Iris pigment epithelial cell (primary cell): Measurements from ENCODE around the gene PIGQ.

ENCODE experiments used
- DNase-seq: peaks from one replicate; pipeline ENCODE4 v3.0.0-alpha.2; 2011; ENCODE audit warnings: low read depth

Gene PIGQ

GRCh38 chr16:606656-607307, 37.0 kb downstream of the PIGQ start:
- no peak for DNase-seq

DNA sequence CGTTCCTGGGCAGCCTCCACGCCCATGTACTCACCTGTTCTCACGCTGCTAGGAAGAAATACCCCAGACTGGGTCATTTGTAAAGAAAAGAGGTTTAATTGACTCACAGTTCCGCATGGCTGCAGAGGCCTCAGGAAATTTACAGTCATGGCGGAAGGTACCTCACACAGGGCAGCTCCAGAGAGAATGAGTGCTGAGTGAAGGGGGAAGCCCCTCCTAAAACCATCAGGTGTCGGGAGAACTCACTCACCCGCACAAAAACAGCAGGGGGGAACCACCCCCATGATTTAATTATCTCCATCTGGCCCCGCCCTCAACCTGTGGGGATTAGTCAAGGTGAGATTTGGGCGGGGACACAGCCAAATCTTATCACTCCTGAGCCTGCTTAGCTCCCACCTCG, 38.3 kb downstream of the PIGQ start:
- no peak for DNase-seq

DNA sequence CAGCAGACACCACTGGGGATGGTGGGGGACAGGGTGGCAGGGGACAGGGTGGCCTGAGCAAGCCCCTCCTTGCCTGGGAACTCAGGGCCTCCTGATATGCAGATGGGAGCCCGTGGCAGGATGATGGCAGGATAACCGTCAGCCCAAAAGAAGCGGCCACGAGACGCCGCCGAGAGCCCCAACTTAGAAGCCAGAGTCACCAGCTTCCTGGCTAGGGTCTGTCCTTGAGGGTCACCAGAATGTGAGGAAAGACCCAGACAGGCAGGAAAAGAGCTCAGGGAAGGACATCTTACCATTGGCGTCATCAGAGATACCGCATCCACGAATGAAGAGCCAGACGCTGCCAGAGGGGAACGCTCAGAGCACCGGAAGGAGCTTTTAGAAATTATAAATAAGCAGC, 39.5 kb downstream of the PIGQ start:
- DNase-seq = no peak

DNA sequence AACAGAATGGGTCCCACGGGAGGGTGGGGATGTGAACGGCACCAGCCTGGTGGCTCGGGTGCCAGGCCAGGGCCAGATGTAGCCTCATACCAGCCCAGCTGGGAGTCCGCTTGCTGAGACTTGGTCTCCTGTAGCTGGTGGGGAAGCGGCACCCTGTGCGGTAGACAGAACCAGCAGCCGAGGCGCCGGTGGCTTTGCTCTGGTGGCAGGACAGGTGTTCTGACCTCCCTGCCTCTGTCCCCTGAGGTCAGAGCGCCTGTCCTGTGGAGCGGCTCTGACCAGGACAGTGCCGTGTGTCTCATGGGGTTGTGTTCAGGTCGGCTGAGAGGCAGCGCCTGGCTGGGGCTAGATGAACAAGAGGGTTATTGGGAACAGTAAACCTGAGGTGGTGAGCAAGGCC, 40.2 kb downstream of the PIGQ start:
- no peak for DNase-seq

GRCh38 chr16:610513-611381, 41.0 kb downstream of the PIGQ start:
- DNase-seq = no peak

GRCh38 chr16:615122-615521, 45.4 kb downstream of the PIGQ start:
- no peak for DNase-seq

GRCh38 chr16:616733-617586, 47.2 kb downstream of the PIGQ start:
- no peak for DNase-seq

GRCh38 chr16:617855-618254, 48.1 kb downstream of the PIGQ start:
- no peak for DNase-seq

GRCh38 chr16:619476-620100, 49.8 kb downstream of the PIGQ start:
- DNase-seq = no peak

DNA sequence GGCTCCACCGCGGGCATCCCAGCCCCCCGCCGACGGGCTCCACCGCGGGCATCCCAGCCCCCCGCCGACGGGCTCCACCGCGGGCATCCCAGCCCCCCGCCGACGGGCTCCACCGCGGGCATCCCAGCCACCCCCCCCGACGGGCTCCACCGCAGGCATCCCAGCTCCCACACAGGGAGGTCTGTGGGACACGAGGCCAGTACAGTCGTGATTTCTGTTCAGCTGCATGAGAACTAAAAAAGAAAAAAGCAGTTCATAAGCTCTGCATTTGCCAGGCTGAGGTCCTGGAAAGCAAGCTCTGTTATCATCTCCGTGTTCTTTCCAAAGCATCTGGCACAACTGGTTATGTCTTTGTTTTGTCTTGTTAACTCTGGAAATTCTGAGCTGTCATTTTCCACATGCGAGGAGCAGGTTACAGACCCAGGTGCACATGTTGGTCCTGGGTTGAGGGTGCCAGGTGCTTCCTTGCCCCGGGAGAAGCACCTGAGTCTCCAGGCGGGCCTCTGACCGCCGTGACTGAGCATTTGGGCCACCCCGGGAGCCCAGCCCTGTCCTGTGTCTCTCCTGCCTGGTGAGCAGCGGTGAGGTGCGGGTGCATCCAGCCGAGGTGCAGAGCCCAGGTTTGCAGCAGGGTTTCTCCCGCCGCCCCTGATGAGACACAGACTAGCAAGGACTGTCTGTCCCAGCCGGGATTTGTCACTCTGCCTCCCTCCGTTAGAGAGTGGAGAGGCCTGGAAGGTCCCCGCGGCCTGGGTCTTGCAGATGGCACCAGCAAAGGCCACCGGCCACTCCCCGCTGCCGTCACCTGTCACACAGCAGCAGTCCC, 51.1 kb downstream of the PIGQ start:
- no peak for DNase-seq

DNA sequence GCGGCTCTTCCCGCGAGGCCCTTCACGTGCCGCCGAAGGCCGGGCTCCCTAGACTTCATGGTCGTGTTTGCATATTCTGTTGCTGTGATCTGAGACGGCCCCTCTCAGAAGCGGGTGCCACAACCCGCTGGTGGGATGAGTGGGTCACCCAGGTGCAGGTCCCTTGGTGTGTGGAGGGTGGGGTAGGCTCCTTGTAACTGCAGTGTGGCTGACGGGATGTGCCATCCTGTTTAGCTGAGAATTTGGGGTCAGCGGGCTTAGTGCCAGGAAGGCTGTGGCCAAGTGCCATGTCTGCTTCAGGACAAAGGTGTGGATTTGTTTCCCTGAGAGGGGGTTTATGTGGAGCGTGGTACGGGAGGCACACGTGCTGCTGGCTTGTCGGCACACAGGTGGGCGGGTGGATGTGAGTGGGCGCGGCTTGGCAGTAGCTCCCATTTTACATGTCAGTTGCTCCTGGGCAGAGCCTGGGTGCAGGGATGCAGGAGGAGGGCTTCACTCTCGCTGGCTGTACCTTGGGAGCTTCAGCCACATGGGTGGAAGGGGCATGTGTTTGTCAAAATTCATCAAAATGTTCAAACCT, 51.8 kb downstream of the PIGQ start:
- no peak for DNase-seq

GRCh38 chr16:622920-623280, 53.1 kb downstream of the PIGQ start:
- DNase-seq = no peak

- DNase-seq = no peak
Measured at GRCh38 chr16:624526-625070, 54.8 kb downstream of the PIGQ start.

GRCh38 chr16:625117-625976, 55.6 kb downstream of the PIGQ start:
- no peak for DNase-seq

DNA sequence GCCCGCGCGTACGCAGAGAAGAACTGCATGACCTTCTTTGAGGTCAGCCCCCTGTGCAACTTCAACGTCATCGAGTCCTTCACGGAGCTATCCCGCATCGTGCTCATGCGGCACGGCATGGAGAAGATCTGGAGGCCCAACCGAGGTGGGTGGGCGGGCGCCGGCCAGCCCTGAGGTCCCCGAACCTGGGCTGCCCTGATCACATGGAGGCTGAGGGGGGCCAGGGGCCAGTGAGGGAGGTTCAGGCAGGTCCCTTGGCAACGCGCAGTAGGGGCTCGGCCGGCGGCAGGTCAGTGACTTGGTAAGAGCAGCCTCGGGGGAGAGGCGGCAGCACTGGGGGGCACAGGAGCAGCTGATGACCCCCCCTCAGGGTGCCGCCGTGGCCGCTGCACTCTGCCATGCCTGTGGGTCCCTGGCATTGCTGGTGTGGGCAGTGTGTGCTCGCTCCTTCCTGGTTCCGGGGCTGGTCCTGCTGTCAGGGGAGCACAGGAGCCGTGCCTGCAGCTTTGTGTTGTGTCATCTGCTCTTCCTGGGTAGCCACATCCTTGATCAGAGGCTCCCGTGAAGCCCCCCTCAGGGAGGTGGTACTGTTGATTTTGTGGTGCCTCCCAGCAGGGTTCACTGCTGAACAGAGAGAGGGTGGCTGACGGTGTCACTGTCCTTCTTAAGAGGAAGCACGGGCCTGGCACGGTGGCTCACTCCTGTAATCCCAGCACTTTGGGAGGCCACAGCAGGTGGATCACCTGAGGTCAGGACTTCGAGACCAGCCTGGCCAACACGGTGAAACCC, 56.4 kb downstream of the PIGQ start:
- DNase-seq = no peak

DNA sequence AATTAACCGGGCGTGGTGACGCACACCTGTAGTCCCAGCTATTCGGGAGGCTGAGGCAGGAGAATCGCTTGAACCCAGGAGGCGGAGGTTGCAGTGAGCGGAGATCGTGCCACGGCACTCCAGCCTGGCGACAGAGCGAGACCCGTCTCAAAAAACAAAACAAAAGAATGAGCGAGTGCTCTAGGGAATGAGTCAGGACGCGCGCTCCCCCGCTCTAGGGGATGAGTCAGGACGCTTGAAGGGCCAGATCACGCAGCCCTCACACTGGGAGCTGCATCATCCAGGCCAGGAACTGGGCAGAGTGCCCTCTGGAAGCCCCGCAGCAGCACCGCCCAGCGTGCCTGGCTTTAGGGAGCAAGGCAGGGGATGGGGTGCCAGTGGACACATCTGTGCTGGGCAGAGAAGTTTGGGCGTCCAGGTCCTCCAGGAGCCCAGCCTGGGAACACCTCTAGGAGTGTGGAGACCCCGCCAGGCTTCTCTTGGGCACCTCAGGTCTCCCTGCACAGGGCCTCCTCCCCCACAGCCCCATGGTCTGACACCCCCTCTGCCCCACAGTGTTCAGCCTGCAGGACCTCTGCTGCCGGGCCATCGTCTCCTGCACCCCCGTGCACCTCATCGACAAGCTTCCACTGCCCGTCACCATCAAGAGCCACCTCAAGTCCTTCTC, 57.2 kb downstream of the PIGQ start:
- DNase-seq = peak; percentile 97

- no peak for DNase-seq
Measured at GRCh38 chr16:627454-628239, 57.9 kb downstream of the PIGQ start.
